Measurements from ENCODE around the gene AP2B1.

Gene AP2B1

DNA sequence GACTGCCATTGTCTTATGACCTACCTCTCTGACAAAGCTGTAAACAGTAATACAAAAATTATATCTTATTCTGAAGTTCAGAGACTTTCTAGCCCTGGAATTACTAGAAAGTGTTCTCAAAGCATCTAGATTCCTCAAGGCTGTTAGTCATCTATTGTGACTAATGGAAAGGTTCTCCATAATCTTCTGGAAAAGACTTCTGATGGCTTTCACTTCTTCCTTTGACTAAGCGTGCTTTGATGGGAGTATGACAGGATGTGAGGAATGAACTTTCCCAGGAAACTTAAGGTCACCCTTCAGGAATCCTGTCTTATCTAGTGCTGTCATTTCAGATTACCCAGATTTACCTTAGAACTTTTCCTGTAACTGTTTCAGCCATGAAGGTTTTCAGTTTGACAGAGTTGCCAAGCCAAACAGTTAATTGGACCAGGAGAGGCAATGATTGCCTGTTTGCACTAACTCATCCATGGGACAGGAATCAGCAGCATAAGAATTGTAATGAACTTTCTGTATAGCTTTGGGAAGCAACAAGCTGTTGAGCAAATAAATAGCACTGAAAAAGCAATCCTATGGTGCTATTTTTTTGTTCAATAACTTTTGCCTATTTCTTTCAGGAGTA is 43.5 kb downstream of the AP2B1 start:
- no peak for DNase-seq (ENCODE audit: low read depth in 2 of 2)

DNA sequence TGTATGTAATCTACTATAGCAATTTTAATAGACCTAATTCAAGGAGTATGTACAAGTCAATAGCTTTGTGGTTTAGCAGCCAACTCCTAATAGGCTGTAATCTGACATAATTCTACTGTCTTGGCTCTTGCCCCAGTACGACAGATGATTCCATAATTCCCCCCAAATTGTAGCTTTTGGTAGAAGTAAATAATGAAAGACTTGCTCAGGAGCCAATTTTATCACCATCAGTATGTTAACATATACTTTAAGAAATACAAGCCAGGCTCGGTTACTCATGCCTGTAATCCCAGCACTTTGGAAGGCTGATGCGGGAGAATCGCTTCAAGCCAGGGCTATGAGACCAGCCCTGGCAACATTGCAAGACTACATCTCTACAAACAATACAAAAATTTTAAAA is 53.9 kb downstream of the AP2B1 start:
- no peak for DNase-seq (ENCODE audit: low read depth in 2 of 2)

DNA sequence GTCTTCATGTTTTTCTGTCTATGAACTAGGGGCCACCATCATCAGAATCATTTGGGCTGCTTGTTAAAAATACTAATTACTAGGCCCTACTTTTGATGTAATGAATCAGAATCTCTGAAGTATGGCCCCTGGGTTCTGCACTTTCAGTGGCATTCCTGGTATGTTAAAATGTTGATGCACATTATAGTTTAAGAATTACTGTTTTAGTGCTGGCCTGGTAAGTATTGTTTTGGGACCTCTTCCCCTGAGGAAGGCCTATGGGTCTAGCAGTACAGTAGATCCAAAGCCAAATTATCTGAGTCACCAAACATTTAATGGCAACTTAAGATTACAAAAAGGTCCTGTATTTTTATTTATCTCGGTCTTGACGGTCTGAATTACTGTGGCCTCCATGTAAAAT is 58.8 kb downstream of the AP2B1 start:
- no peak for DNase-seq (ENCODE audit: low read depth in 2 of 2)

DNA sequence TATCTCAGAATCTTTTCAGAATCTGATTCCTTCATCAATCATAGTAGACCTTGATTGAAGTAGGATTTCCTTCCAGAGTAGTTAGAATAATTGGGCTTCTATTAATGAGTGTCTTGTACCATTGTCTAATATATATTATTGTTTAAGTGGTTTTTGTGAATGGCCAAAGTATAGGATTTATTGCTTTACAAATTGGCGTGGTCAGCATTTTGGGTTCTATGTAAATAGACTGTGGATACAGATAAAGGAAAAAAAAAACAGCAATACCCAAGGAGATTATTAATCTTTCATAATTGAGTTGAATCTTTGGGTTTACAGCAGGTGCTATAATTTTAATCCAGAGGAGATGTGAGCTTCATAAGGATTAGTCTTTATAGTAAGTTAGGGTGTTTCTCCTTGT is 64.3 kb downstream of the AP2B1 start:
- no peak for DNase-seq (ENCODE audit: low read depth in 2 of 2)

DNA sequence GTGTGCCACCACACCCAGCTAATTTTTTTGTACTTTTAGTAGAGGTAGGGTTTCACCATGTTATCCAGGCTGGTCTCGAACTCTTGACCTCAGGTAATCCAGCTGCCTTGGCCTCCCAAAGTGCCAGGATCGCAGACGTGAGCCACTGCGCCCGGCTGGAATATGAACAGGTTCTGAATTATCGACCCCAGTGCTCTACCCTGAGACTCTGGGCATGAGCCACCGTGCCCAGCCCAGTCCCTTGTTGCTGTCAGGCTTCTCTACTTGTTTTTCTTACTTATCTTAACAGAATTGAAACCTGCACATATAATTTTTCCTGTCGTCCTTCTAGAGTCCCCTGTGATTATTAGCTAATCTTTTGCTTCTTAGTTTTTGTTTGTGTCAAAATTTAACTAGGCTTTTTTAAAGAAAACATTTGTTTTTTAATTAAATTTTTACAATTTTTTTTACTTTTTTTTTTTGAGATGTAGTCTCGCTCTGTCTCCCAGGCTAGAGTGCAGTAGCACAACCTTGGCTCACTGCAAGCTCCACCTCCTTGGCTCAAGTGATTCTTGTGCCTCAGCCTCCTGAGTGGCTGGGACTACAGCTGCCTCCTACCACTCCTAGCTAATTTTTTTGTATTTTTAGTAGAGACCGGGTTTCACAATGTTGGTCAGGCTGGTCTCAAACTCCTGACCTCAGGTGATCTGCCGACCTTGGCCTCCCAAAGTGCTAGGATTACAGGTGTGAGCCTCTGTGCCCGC is 66.7 kb downstream of the AP2B1 start:
- DNase-seq (ENCODE audit: low read depth in 2 of 2), result no peak

DNA sequence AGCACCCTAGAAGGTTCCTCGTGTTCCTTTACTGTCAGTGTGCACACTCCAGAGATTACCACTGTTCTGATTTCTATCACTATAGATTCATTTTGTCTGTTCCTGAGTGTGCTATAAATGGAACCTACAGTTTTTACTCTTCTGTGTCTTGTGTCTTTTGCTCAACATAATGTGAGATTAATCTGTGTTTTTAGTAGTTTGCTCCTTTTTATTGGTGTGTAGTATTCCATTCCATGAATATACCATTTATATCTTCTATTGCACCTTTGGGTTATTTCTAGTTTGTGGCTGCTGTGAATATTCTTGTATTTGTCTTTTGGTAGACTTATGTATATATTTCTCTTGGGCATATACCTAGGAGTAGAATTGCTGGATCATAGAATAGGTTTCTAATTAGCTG is 68.2 kb downstream of the AP2B1 start:
- DNase-seq (ENCODE audit: low read depth in 2 of 2), result no peak

DNA sequence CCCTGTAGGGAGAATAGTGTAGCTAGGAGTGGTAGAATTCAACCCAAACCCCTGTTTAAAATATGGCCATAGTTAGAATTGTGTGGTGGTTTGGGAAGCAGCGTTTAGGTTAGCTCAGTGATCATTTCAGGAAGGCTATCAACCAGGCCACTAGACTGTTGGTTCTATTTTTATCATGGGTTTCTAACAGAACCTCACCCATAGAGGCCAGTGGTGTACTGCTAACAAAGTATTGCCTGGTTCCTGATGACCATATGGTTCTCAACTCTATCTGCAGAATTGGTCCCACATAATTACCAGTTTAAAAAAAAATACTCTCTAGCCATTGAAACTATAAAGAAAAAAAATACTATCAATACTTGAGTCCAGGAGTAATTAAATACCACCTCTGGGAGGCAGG is 73.8 kb downstream of the AP2B1 start:
- DNase-seq (ENCODE audit: low read depth in 2 of 2), result no peak

DNA sequence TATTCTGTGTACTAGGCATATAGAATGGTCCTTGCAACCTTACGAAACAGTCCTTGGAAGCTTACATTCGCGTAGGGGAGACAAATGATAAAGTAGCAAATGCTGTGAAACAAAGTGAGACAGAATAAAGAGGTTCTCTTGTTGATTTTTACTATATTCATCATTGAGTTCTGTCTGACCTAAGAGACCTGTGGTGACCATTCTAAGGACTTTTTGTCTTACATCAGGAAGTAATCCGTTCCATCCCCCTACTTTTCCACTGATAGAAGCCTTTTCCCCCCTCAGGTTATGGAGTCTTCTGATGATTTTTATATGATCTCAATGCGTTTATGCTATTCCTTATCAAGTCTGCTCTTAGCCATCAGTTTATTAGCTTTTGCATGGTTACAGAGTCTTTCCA is 77.6 kb downstream of the AP2B1 start:
- no peak for DNase-seq (ENCODE audit: low read depth in 2 of 2)

DNA sequence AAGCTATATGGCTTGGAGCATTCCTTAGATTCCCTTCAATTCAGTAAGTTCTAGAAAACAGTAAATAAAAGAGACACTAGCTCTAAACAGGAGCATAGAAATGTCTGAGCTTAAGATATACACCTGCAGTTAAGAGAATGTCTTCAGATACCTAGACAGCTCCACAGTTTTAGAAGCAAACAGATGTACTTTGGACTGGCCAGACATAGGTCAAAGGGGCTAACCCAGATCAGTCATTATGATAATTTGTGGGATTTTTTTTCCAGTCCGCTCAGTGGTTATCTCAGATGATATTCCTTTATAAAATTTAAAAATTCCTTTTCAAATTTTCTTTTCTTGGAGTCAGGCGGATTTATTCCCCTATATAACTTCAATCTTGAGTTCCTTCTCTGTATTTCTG is 78.5 kb downstream of the AP2B1 start:
- no peak for DNase-seq (ENCODE audit: low read depth in 2 of 2)

DNA sequence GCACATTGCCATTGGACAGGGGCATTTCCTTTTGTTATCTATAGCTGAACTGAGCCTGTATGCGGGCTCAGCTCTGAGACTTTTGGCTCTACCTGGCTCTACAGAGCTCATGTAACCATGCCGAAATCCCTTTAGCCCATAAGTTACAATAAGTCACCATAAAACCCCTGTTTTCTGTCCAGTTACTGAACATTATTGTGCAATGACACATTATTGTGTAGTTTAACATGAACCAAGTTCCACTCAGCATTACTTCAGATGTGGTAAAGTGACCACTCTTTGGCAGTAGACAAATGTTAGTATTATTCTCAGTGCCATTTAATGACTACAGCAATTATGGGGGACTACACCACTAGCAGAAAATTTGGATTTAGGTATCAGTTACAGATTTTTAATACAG is 78.9 kb downstream of the AP2B1 start:
- no peak for DNase-seq (ENCODE audit: low read depth in 2 of 2)

DNA sequence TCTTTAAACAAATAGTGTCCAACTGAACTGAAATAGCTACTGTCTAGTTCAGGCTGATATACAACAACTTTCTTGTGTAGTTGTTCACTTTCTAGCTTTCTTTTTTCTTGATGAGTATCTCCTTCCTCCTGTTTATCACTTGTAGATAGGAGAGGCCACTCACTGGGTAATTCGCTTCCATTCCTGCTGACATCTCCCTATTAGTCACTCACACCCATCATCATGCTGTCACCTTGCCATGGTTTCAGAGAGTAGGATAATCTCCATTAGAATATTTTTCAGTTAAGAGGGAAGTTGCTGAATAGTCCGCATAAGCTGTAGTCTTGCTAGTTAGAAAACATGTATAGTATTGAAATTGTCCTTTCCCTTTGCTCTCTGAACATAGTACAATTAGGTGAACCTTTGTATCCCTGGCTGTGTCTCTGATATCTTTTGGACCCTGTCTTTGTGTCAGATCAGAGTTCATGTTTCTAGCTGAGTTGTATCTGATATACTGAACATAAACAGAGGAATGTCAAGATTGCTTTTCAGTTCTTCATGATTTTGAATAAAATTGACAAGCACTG is 79.9 kb downstream of the AP2B1 start:
- DNase-seq (ENCODE audit: low read depth in 2 of 2), result no peak

DNA sequence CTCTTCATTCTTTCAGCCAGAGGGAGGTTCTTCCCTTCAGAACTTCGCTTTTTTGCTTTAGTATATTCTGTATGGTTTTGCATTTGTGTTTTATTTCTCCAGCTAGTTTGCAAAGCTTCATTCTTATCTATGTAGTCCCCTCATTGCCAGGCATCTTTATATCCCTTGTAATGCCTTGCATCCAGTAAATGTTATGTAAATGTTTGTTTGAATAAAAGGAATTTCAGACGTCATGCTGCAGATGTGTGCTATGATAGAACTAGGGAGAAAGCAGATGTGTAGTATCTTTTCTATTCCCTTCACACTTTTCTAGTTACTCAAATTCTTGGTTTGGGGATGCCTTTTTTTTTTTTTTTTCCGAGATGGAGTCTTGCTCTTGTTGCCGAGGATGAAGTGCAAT is 81.7 kb downstream of the AP2B1 start:
- DNase-seq (ENCODE audit: low read depth in 2 of 2), result no peak

DNA sequence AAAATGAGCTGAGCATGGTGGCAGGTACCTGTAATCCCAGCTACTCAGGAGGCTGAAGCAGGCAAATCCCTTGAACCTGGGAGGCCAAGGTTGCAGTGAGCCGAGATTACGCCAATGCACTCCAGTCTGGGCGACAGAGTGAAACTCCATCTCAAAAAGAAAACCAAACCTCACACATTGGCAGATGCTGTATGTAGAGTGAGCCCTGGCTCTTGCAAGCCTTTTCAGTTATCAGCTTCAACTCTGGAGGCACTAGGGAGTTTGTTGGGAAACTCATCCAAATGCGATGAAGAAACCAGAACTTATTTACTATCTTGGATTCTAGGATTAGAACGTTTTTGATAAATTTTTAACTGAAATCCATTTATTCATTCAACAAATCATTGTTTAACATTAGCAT is 87.4 kb downstream of the AP2B1 start:
- no peak for DNase-seq (ENCODE audit: low read depth in 2 of 2)

DNA sequence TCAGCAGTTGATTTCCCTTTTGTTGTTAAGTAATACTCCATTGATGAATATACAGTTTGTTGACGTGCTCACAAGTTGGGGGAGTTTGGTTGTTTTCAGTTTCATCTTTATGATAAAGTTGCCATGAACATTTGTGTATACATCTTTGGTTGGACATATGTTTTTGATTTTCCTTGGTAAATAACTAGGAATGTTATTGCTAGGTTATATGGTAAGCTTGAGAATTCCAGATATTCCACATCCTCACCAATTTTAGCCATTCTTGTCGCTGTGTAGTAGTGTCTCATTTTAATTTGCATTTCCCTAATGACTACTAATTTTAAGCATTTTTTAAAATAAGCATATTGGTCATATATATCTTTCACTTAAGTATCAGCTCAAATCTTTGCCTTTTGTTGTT is 89.3 kb downstream of the AP2B1 start:
- DNase-seq (ENCODE audit: low read depth in 2 of 2), result no peak

DNA sequence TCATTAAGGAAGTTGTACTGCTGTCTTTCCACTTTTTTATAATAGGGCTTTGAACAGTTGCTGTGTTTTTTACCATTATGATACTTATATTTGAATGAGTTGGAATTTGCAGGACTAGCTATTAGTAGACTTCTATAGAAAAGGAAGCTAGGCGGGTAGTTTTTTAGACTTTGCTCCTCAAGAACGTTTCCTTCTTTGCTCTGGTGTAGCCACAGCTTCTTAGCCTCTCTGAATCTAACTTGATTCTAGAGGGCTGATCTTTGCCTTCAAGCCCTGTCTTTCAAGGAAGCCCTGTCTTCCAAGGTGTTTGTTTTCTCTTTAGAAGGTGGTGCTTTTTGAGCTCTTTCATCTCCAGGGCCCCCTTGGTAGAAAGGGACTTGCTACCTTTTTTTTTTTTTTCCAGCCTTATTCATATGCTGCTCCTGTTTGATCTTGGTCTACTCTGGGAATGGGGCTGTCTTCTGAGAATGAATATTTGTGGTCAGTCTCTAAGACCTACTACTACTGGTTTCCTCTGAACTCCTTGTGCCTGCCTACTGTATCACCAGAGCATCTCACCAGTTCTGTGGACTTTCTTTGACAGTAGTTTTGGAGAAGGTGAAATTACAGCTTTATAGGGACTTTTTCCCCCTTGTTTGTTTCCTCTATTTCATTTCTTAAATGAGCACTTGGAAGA is 92.0 kb downstream of the AP2B1 start:
- DNase-seq (ENCODE audit: low read depth in 2 of 2), result no peak

DNA sequence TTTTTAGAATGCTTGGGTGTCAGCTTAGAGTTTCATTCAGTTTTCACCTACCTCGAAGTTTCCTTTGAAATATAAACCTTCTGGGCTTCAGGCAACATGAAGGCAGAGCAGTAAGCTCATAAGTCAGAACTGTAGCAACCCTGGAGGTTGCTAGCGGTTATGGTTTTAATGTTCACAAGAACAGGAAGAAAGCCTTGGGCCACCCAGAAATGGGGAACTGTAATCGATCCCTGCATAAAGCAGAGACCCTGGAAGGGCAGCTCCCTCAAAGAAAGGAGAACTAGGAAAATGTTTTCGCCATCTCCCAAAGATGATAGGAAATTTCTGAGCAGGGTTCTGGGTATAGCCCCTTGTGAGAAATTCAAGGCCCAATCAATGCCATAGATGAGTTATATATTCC is 96.5 kb downstream of the AP2B1 start:
- no peak for DNase-seq (ENCODE audit: low read depth in 2 of 2)

DNA sequence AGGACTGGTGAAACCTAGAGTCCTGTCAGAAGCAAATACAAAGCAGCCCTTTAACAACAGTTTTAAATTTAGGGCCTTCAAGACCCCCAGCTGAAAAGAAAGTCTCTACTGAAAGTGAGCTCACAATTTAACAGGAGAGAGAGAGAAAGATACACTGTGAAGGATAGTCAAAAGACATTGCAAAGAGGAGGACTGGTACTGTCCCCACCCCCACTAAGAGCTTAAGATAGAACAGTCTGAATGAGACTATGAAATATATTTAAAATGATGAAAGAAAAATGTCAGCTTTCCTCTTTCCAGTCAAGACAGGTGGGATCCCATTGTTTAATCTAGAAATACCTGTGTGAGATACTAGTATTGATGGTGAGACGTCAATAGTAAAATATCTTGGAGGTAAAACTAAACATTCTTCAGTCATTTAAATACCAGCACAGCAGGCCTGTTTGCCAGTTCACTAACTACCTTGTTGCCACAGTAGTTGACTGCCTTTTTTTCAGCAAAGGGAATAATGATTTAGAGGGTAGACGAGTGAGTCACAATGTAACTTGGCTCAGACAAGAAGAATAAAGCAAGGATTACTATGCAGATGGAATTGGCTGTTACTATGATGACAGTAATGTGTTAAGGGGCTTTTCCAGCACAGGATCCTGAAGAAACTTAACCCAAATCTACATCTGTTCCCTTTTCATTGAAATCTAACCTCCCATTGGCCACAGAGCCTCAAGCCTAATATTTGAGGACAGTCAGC is 97.1 kb downstream of the AP2B1 start:
- DNase-seq (ENCODE audit: low read depth in 2 of 2), result no peak

DNA sequence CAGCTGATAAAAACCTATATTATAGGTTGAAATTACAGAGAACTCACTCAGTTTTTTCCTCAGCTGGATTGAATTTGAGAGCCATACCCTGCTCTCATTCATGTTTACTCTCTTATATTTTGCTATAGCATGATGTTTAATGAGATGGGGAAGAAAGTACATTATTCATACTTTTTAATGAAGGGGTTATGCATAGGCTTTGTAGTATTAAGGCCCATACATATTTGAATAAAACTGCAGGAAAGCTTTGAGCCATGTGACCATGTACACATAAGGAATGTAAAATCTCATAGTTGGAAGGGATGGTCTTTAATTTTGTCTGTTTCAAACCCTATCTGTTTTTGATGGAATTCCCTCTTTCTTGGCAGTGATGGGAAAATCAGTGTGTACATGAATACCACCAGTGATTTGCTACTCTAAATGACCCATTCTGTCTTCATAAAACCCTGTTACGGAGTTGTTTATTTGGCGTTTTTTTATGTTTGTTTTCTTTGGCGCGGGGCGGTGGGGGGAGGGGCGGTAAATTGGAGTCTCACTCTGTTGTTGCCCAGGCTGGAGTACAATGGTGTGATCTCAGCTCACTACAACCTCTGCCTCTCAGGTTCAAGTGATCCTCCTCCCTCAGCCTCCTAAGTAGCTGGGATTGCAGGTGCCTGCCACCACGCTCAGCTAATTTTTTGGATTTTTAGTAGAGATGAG is 105.5 kb downstream of the AP2B1 start:
- DNase-seq (ENCODE audit: low read depth in 2 of 2), result no peak

DNA sequence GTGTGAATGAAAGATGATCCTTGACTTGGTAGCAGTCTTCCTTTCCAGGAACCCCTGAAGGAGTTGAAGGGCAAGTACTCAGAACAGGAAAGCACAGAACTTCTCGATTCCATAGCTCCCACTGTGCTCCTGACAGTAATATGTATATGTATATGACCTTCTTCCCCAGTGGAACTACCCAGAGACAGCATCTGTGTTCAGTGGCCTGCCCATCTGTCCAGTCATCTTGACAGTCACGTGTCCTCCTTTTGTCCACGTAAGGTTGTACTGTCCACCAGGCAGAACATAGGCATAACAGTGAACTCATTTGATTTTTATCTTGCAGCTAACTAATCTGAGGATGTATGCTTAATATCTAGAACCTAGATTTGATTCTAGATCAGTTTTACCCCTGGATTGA is 106.5 kb downstream of the AP2B1 start:
- no peak for DNase-seq (ENCODE audit: low read depth in 2 of 2)

DNA sequence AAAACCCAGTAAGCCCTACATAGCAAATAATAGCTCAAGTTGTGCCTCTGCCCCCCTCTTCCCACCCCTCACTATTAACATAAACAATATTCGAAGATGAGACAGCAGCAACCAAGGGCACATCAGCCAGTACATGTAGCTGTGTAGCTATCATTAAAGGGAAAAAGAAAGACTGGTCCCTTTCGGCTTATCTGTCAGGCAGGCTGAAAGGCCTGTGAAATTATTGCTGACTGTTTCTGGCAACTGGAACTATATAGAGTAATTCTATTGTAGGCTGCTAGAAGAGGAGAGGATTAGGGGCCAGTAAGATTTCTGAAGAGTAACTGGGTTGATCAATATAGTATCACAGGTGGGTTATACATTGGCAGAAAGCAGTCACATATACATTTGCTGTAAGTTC is 107.8 kb downstream of the AP2B1 start:
- no peak for DNase-seq (ENCODE audit: low read depth in 2 of 2)

DNA sequence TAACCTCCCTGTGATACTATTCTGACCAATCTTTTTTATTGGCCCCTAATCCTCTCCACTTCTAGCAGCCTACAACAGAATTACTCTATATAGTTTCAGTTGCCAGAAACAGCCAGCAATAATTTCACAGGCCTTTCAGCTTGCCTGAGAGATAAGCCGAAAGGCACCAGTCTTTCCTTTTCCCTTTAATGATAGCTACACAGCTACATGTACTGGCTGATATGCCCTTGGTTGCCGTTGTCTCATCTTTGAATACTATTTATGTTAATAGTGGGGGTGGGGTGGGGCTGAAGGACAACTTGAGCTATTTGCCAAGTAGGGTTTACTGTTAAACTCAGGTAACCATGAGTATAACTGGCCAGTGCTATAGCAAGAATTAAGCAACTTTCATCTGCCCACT is 108.5 kb downstream of the AP2B1 start:
- no peak for DNase-seq (ENCODE audit: low read depth in 2 of 2)

DNA sequence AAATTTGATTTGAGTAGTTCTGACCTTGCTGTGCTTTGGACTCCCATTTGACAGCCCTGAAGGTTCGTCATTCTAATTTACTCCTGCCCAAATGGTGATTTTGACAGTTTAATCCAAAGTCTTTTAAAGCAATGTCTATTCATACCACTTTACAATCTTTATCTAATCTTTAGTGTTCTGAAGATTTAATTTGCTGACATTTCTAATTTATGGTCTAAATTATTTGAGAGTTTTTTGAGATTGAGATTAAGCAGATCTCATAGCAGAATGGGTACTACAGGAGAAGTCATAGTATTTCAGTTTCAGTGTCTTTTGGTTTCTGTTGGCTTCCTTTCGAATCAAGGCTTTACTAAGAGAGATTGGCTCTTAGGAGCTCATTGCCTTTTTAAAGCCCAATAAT is 111.7 kb downstream of the AP2B1 start:
- no peak for DNase-seq (ENCODE audit: low read depth in 2 of 2)

Data from stimulated activated CD4-positive, alpha-beta T cell treated with anti-CD3 and anti-CD28 coated beads, Interleukin-12 subunit alpha, Interleukin-12 subunit beta, amount 100 ng/mL, for 24 hours (primary cell).